ENCODE results near the gene B4GALNT1.
A peak's percentile ranks its signal among the peaks of the same experiment; 100 is the strongest.

Gene B4GALNT1

GRCh38 chr12:57605811-57606311 is 27.1 kb downstream of the B4GALNT1 start:
- H3K4me3 ChIP-seq (ENCODE audit: low read depth, low read length) = peak overlapping the region; percentile 75
- in situ Hi-C loops (cut with HindIII; ENCODE audit: low pct_ligation_motif_present, low sequenced_read_pairs) = no loop called here
- H3K36me3 ChIP-seq (replicated peaks) = no peaks in the 10 kb centered on the region
- H3K27me3 ChIP-seq (replicated peaks) = no peaks in the 10 kb centered on the region
- no peak overlapping the region for H3K27ac ChIP-seq
- DNase-seq = no peak
- no peak for TF ChIP-seq CTCF (IDR thresholded peaks at IDR 0.05; ENCODE audit: low read depth, low read length, missing control alignments)

DNA sequence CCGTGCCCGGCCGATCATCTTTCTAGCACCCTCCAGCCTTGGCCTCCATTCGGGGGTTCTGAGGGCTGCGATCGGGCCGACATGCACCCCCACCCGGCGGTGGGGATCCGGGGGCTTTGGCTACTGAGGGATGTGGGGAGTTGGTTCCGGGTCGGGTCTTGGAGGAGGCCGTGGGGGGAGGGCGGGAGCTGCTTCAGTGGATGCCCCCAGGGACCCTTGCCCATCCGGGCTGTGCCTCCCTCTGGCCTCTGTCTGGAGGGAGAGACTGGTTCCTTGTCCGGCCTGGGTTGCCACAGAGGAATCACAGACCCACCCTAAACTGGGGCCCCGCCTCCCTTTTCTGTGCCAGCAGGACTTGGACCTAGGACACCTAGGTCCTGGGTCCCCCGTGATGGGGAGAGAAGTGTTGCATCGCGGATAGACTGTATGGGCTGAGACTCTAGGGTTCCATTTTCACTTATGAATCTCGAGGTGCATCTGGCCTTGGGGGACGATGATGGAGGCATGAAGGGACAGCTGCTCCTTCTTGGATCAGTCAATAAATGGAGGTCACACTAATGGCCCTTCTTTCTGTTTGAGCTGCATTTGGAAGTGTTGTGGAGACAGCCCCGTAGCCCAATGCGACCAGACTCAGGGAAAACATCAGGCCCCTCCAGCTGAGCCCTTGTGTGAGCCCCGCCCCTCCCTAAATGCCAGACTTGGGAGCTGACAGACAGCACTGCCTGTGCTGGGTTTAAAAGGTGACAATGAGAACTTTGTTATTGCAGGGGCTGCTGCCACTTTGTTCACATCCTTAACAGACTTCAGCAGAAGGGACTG is 27.8 kb downstream of the B4GALNT1 start:
- Histone ChIP-seq H3K27ac (no peak overlapping the region), H3K27me3 (replicated peaks) (no peaks in the 10 kb centered on the region), H3K4me3 (ENCODE audit: low read depth, low read length) (peak overlapping the region; percentile 75), H3K36me3 (replicated peaks) (peaks cover under 1% of the 10 kb centered on the region)
- in situ Hi-C loops (cut with HindIII; ENCODE audit: low pct_ligation_motif_present, low sequenced_read_pairs) = no loop called here
- no peak for TF ChIP-seq CTCF (IDR thresholded peaks at IDR 0.05; ENCODE audit: low read depth, low read length, missing control alignments)
- DNase-seq = no peak

GRCh38 chr12:57604454-57604991 is 28.5 kb downstream of the B4GALNT1 start, which contains the start of gene DTX3:
TSS of gene DTX3 (plus strand) at chr12:57604824. CDS start at chr12:57606518, 1,694 bp downstream.
- Histone ChIP-seq H3K27me3 (replicated peaks) (no peaks in the 10 kb centered on the region), H3K27ac (no peak within 1 kb of the TSS), H3K4me3 (ENCODE audit: low read depth, low read length) (peak within 1 kb of the TSS; percentile 75), H3K36me3 (replicated peaks) (peaks cover 3% of the 10 kb centered on the region)
- no peak for TF ChIP-seq CTCF (IDR thresholded peaks at IDR 0.05; ENCODE audit: low read depth, low read length, missing control alignments)
- in situ Hi-C loops (cut with HindIII; ENCODE audit: low pct_ligation_motif_present, low sequenced_read_pairs) = no loop called here
- DNase-seq = peak; percentile 3

- H3K27ac ChIP-seq = no peak overlapping the region
- in situ Hi-C loops (cut with HindIII; ENCODE audit: low pct_ligation_motif_present, low sequenced_read_pairs) = no loop called here
- peak; percentile 16 for DNase-seq
- H3K27me3 ChIP-seq (replicated peaks) = no peaks in the 10 kb centered on the region
- no peak for TF ChIP-seq CTCF (IDR thresholded peaks at IDR 0.05; ENCODE audit: low read depth, low read length, missing control alignments)
- peaks cover 3% of the 10 kb centered on the region for H3K36me3 ChIP-seq (replicated peaks)
- peak overlapping the region; percentile 75 for H3K4me3 ChIP-seq (ENCODE audit: low read depth, low read length)
Observed at GRCh38 chr12:57603815-57604453, 29.1 kb downstream of the B4GALNT1 start.

GRCh38 chr12:57603324-57603723 is 29.7 kb downstream of the B4GALNT1 start:
- TF ChIP-seq CTCF (IDR thresholded peaks at IDR 0.05; ENCODE audit: low read depth, low read length, missing control alignments) = no peak
- no peak for DNase-seq
- H3K36me3 ChIP-seq (replicated peaks) = peaks cover 3% of the 10 kb centered on the region
- H3K4me3 ChIP-seq (ENCODE audit: low read depth, low read length) = no peak overlapping the region
- in situ Hi-C loops (cut with HindIII; ENCODE audit: low pct_ligation_motif_present, low sequenced_read_pairs) = no loop called here
- H3K27ac ChIP-seq = no peak overlapping the region
- H3K27me3 ChIP-seq (replicated peaks) = no peaks in the 10 kb centered on the region
